SK-N-SH (cell line): ENCODE measurements around the gene ELMOD2. TPM values are rescaled to one million over a fixed set of nuclear protein-coding genes. Genes with fewer than 3 reads are reported as not detected.
A peak's percentile ranks its signal among the peaks of the same experiment; 100 is the strongest.

Experiments used
- CTCF ChIA-PET: fragments of 300-600, 350-600 bp; formaldehyde crosslinking; extraction: SDS; loops from one replicate; lab custom pipeline; 2021; lab: Yijun Ruan, JAX
- POLR2A ChIA-PET: fragments of 350-600 bp; sonication (Branson Sonifier 250); formaldehyde crosslinking; extraction: SDS; loops from one replicate; lab custom pipeline; 2020; ENCODE audit warnings: antibody characterized with exemption, inconsistent platforms; lab: Yijun Ruan, JAX
- DNase-seq: peaks from one replicate; pipeline ENCODE4 v3.0.0; 2012
- H2AFZ ChIP-seq: fragments of 200-600 bp; sonication (generic); 2 replicates; pipeline ENCODE4 v1.8.1; 2016; ENCODE audit warnings: antibody characterized with exemption, mild to moderate bottlenecking, low read depth
- H3F3A ChIP-seq: fragments of 200-600 bp; sonication (generic); replicated peaks from 2 replicates; pipeline ENCODE3; 2016; ENCODE audit warnings: antibody characterized with exemption, mild to moderate bottlenecking; ENCODE audit not compliant: insufficient read depth
- H3K27ac ChIP-seq, 2 experiments: fragments of 200-500 bp in 1 of 2; fragments of 200-600 bp in 1 of 2; sonication (Bioruptor generic) in 1 of 2; sonication (generic), shearing (Covaris generic) in 1 of 2; 2 replicates each; pipeline versions ENCODE4 v1.5.1 to v1.6.1; 2014 to 2016; ENCODE audit warnings: low read depth in 2 of 2, inconsistent platforms in 1 of 2, low read length in 1 of 2, mild to moderate bottlenecking in 1 of 2, mixed read lengths in 1 of 2
- H3K27me3 ChIP-seq: fragments of 200-600 bp; sonication (generic), shearing (Covaris generic); 2 replicates; pipeline ENCODE4 v1.6.1; 2016; ENCODE audit warnings: mixed run types; ENCODE audit not compliant: insufficient read depth
- H3K36me3 ChIP-seq, 2 experiments: fragments of 200-500 bp in 1 of 2; fragments of 200-600 bp in 1 of 2; sonication (Bioruptor generic) in 1 of 2; sonication (generic) in 1 of 2; replicated peaks in 1 of 2; 2 replicates each; pipeline versions ENCODE3 to v1.5.1; 2014 to 2016; ENCODE audit warnings: low read length in 1 of 2, mild to moderate bottlenecking in 1 of 2; ENCODE audit not compliant: insufficient read depth in 2 of 2, control insufficient read depth in 1 of 2
- H3K4me1 ChIP-seq, 2 experiments: fragments of 200-500 bp in 1 of 2; fragments of 200-600 bp in 1 of 2; sonication (Bioruptor generic) in 1 of 2; sonication (generic), shearing (Covaris generic) in 1 of 2; 2 replicates each; pipeline versions ENCODE4 v1.5.1 to v1.6.1; 2014 to 2016; ENCODE audit warnings: low read depth in 1 of 2, low read length in 1 of 2, mixed run types in 1 of 2; ENCODE audit not compliant: insufficient read depth in 2 of 2, control insufficient read depth in 1 of 2
- H3K4me2 ChIP-seq: fragments of 200-600 bp; sonication (generic), shearing (Covaris generic); 2 replicates; pipeline ENCODE4 v1.6.1; 2017; ENCODE audit warnings: mixed run types
- H3K4me3 ChIP-seq, 2 experiments: fragments of 200-500 bp in 1 of 2; fragments of 200-600 bp in 1 of 2; sonication (Bioruptor generic) in 1 of 2; sonication (generic), shearing (Covaris generic) in 1 of 2; 2 replicates each; pipeline versions ENCODE4 v1.5.1 to v1.8.1; 2014 to 2016; ENCODE audit warnings: low read depth in 2 of 2, inconsistent platforms in 1 of 2, low read length in 1 of 2, mild to moderate bottlenecking in 1 of 2, mixed read lengths in 1 of 2, moderate library complexity in 1 of 2
- H3K79me2 ChIP-seq: fragments of 200-600 bp; sonication (generic); 2 replicates; pipeline ENCODE4 v1.8.1; 2017; ENCODE audit warnings: mild to moderate bottlenecking; ENCODE audit not compliant: insufficient read depth
- H3K9ac ChIP-seq: fragments of 200-600 bp; sonication (generic); 2 replicates; pipeline ENCODE4 v1.6.1; 2017; ENCODE audit warnings: mixed run types
- H3K9me2 ChIP-seq: fragments of 200-600 bp; sonication (generic); 2 replicates; pipeline ENCODE4 v1.6.1; 2017; ENCODE audit warnings: mixed run types
- H3K9me3 ChIP-seq: fragments of 200-600 bp; sonication (generic); 2 replicates; pipeline ENCODE4 v1.6.1; 2017; ENCODE audit warnings: mixed run types, mild to moderate bottlenecking, moderate library complexity
- H4K20me1 ChIP-seq: fragments of 200-600 bp; sonication (generic); 2 replicates; pipeline ENCODE4 v1.6.1; 2017; ENCODE audit warnings: mild to moderate bottlenecking, mixed run types; ENCODE audit not compliant: insufficient read depth
- EP300 ChIP-seq, 2 experiments: IDR thresholded peaks; 2 replicates each; pipeline versions ENCODE4 v1.4.0 to v1.6.1; 2012; ENCODE audit warnings: borderline replicate concordance in 1 of 2, low read depth in 1 of 2, low read length in 1 of 2
- EZH2phosphoT487 ChIP-seq: fragments of 200-600 bp; sonication (generic); IDR thresholded peaks from 2 replicates; pipeline ENCODE4 v1.6.1; 2017; ENCODE audit warnings: low read depth, mixed run types, mild to moderate bottlenecking, antibody characterized with exemption, moderate library complexity, borderline replicate concordance
- FOSL2 ChIP-seq: IDR thresholded peaks from 2 replicates; pipeline ENCODE4 v1.4.0; 2012; ENCODE audit warnings: low read depth, mild to moderate bottlenecking, moderate library complexity, borderline replicate concordance
- FOXJ3 ChIP-seq: sonication (generic); formaldehyde crosslinking; IDR thresholded peaks from 2 replicates; pipeline ENCODE4 v1.5.1; 2020; ENCODE audit warnings: mild to moderate bottlenecking, missing genetic modification reagents
- FOXM1 ChIP-seq: IDR thresholded peaks from 2 replicates; pipeline ENCODE4 v1.4.0; 2012; ENCODE audit warnings: low read depth, mild to moderate bottlenecking
- JUND ChIP-seq: IDR thresholded peaks from 2 replicates; pipeline ENCODE4 v1.4.0; 2012
- MEF2A ChIP-seq: IDR thresholded peaks from 2 replicates; pipeline ENCODE4 v1.4.0; 2012; ENCODE audit warnings: low read depth, borderline replicate concordance
- MXI1 ChIP-seq: IDR thresholded peaks from 2 replicates; pipeline ENCODE4 v1.6.1; 2012; ENCODE audit warnings: mild to moderate bottlenecking, low read depth, low read length, improper control_type of control experiment
- NFIC ChIP-seq: IDR thresholded peaks from 2 replicates; pipeline ENCODE4 v1.4.0; 2012; ENCODE audit warnings: borderline replicate concordance
- NRF1 ChIP-seq: IDR thresholded peaks from 2 replicates; pipeline ENCODE4 v1.6.1; 2012; ENCODE audit warnings: low read depth, mild to moderate bottlenecking, low read length
- RAD21 ChIP-seq: IDR thresholded peaks from 2 replicates; pipeline ENCODE4 v1.6.1; 2012; ENCODE audit warnings: mild to moderate bottlenecking, low read length
- RFX5 ChIP-seq: IDR thresholded peaks from 2 replicates; pipeline ENCODE4 v1.6.1; 2012; ENCODE audit warnings: mild to moderate bottlenecking, improper control_type of control experiment, low read length
- TAF1 ChIP-seq: IDR thresholded peaks from 2 replicates; pipeline ENCODE4 v1.6.1; 2012; ENCODE audit warnings: low read depth, mild to moderate bottlenecking, low read length, moderate library complexity, borderline replicate concordance
- TCF12 ChIP-seq: IDR thresholded peaks from 2 replicates; pipeline ENCODE4 v1.4.0; 2012
- TEAD4 ChIP-seq: IDR thresholded peaks from 2 replicates; pipeline ENCODE4 v1.4.0; 2012; ENCODE audit warnings: mild to moderate bottlenecking, borderline replicate concordance; ENCODE audit not compliant: insufficient read depth
- YY1 ChIP-seq: IDR thresholded peaks from 2 replicates; pipeline ENCODE4 v1.4.0; 2012; ENCODE audit warnings: low read depth, mild to moderate bottlenecking
- WGBS: methylation state at CpG from one replicate; pipeline ENCODE4 v1.1.6; 2017; ENCODE audit warnings: low lambda C conversion rate; 5-methylcytosine and 5-hydroxymethylcytosine counted together
- polyA plus RNA-seq, 3 experiments: library from polyadenylated mRNA; depleted of rRNA; stranded (reverse); fragments of >200 nt; gene quantifications; 2 replicates each; pipeline ENCODE4 v1.2.3, GENCODE V29; 2012
- TF ChIP-seq, protein P1 (sequence below): IDR thresholded peaks from 2 replicates; pipeline ENCODE4 v1.4.0; 2012; ENCODE audit warnings: low read depth, borderline replicate concordance
- TF ChIP-seq, protein P2 (sequence below): fragments of 150-350 bp; IDR thresholded peaks from 2 replicates; pipeline ENCODE4 v1.6.1; 2017; ENCODE audit warnings: antibody characterized with exemption, low read length, low read depth, borderline replicate concordance
- TF ChIP-seq, protein P3 (sequence below): IDR thresholded peaks from 2 replicates; pipeline ENCODE4 v1.4.0; 2012; ENCODE audit warnings: low read depth

ELMOD2 gene
- polyA plus RNA-seq, 1 of the 3 experiments (the other 2 are of a cell fraction) = 5.0 TPM

DNA sequence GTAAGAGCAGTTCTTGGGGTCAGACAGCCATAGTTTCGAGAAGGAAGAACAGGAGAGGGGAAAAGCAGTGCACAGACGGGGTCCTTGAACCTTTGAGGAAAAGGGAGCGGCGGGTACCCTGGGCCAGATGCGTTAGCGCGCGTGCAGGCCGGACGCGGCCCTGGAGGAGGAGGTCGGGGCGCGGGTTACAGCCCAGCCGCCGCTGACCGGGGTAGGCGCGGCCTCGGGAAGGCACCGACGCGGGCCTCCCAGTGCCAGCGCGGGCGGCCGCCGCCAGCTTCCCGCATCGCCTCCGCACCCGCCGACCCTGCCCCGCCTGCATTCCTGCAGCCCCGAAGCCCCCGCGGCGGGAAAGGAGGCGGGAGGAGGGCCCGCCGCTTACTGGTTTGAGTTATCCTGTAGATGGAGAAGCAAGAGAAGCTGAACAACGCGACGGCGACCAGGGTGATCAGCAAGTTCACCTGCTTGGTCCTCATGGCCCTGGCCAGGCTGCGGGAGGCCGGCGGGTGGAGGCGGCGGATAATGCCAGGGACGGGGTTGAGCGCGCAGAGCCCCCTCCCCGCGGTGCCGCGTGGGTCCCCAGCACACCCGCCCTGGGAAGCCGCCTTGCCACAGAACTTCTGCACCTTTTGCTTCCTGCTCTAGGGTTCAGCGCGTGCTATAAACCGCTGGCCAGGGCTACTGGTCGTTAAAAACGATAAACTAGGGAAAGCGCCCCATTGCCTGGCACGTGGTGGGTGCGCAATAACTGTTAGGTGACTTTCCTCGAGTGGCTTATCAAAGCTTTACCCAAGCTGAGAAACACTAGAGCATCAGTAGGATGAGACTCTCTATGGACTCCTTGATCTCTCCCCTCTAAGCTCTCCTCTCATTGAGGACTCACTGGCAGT is 26.0 kb upstream of the ELMOD2 start, which contains the start of gene MGAT4D:
Gene MGAT4D, minus strand, starts transcription at position 547 of the 890 bp plus-strand sequence. Its CDS starts 71 bp downstream, at position 476.
- ChIA-PET POLR2A (no interaction called here), CTCF (interaction anchor here (0.8 kb wide), 1 partner anchor 22 kb away, joined by 3 read pairs; no protein-coding TSS in a partner anchor)
- Histone ChIP-seq H3K36me3 (no peaks in the 10 kb centered on the region), H3F3A (no peaks in the 10 kb centered on the region), H3K9ac (no peak within 1 kb of the TSS), H3K79me2 (no peaks in the 10 kb centered on the region), H3K4me1 (no peaks in the 10 kb centered on the region), H3K4me2 (no peak within 1 kb of the TSS), H3K9me2 (no peaks in the 10 kb centered on the region), H4K20me1 (no peaks in the 10 kb centered on the region), H3K27me3 (0 out of 2 replicates have a peak, but pooled peaks cover 10% of the 10 kb centered on the region), H3K9me3 (no peaks in the 10 kb centered on the region), H2AFZ (no peak within 1 kb of the TSS), H3K4me3 (no peak within 1 kb of the TSS), H3K27ac (no peak within 1 kb of the TSS)
- 83% methylated on average over 44 of the region's 68 CpGs for WGBS
- TF ChIP-seq, protein P1, sequence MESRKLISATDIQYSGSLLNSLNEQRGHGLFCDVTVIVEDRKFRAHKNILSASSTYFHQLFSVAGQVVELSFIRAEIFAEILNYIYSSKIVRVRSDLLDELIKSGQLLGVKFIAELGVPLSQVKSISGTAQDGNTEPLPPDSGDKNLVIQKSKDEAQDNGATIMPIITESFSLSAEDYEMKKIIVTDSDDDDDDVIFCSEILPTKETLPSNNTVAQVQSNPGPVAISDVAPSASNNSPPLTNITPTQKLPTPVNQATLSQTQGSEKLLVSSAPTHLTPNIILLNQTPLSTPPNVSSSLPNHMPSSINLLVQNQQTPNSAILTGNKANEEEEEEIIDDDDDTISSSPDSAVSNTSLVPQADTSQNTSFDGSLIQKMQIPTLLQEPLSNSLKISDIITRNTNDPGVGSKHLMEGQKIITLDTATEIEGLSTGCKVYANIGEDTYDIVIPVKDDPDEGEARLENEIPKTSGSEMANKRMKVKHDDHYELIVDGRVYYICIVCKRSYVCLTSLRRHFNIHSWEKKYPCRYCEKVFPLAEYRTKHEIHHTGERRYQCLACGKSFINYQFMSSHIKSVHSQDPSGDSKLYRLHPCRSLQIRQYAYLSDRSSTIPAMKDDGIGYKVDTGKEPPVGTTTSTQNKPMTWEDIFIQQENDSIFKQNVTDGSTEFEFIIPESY = no peak
- TF ChIP-seq NRF1 (no peak), TAF1 (no peak), FOSL2 (no peak), FOXJ3 (CRISPR knock-in tag) (no peak), TCF12 (no peak), RAD21 (no peak), MXI1 (no peak), JUND (no peak), EP300 (IDR thresholded peaks at IDR 0.05; ENCODE audit: borderline replicate concordance in 1 of 2, low read depth in 1 of 2, low read length in 1 of 2) (no peak), YY1 (no peak), EZH2phosphoT487 (no peak), MEF2A (no peak)
- TF ChIP-seq, protein P2, sequence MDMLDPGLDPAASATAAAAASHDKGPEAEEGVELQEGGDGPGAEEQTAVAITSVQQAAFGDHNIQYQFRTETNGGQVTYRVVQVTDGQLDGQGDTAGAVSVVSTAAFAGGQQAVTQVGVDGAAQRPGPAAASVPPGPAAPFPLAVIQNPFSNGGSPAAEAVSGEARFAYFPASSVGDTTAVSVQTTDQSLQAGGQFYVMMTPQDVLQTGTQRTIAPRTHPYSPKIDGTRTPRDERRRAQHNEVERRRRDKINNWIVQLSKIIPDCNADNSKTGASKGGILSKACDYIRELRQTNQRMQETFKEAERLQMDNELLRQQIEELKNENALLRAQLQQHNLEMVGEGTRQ = no peak
- DNase-seq = peak; percentile 17

DNA sequence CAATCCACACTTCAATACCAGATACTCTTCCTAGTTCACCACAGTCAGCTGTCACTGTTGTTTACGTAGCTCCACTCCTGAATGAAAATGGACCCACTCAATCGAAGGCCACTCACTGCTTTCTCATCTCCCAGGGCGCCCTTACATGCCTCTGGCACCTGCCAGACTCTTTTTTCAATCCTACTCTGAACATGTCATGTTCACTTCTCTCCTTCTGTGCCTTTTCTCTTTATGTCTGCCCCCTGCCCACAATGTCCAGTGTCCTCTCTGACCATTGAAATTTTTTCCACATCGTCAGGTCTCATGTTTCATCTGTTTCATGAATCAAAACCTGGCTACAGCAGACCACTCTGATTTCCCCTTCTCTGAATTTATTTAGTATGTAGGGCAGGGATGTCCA is 24.6 kb upstream of the ELMOD2 start:
- ChIA-PET POLR2A (no interaction called here), CTCF (no interaction called here)
- Histone ChIP-seq H4K20me1 (no peaks in the 10 kb centered on the region), H3K4me2 (no peak overlapping the region), H3K9ac (no peak overlapping the region), H3K27me3 (0 out of 2 replicates have a peak, but pooled peaks cover 10% of the 10 kb centered on the region), H2AFZ (no peak overlapping the region), H3K4me1 (no peaks in the 10 kb centered on the region), H3K27ac (no peak overlapping the region), H3K9me2 (no peaks in the 10 kb centered on the region), H3K79me2 (no peaks in the 10 kb centered on the region), H3K36me3 (no peaks in the 10 kb centered on the region), H3K4me3 (no peak overlapping the region), H3K9me3 (no peaks in the 10 kb centered on the region), H3F3A (no peaks in the 10 kb centered on the region)
- 27% methylated on average over 4 of the region's 4 CpGs for WGBS
- no peak for DNase-seq
- TF ChIP-seq FOSL2 (no peak), EZH2phosphoT487 (no peak), FOXM1 (no peak), JUND (no peak), NFIC (no peak), TEAD4 (no peak), YY1 (no peak), RFX5 (no peak), FOXJ3 (CRISPR knock-in tag) (no peak), EP300 (IDR thresholded peaks at IDR 0.05; ENCODE audit: borderline replicate concordance in 1 of 2, low read depth in 1 of 2, low read length in 1 of 2) (no peak)
- TF ChIP-seq, protein P1 = no peak
- TF ChIP-seq, protein P3, sequence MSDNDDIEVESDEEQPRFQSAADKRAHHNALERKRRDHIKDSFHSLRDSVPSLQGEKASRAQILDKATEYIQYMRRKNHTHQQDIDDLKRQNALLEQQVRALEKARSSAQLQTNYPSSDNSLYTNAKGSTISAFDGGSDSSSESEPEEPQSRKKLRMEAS = no peak
